B cell (primary cell): ENCODE data around the gene TCP10L.

Experiments
- CTCF ChIP-seq: fragments of 200-600 bp; IDR thresholded peaks from one replicate; pipeline ENCODE4 v1.8.0; 2022; ENCODE audit warnings: antibody characterized with exemption, mild to moderate bottlenecking
- EZH2 ChIP-seq: IDR thresholded peaks from 2 replicates; pipeline ENCODE4 v1.6.1; 2012; ENCODE audit warnings: borderline replicate concordance, low read depth, mild to moderate bottlenecking, moderate library complexity, low read length; ENCODE audit not compliant: insufficient read depth, poor library complexity, severe bottlenecking

DNA sequence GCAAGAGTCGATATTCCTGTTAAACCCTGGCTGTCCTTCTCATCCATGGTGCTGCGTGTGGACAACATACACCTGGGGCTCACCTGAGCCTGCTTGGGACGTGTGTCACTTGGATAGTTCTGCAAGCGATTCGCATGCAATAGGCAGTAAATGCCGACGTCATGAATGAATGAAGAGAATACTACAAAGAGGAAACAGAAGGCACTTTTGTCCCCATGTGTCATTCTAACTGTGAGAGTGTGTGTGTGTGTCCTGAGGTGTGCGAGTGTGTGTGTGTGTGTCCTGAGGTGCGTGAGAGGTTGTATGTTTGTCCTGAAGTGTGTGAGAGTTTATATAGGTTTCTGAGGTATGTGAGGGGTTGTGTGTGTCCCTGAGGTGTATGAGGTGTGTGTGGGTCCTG is 647 bp upstream of the TCP10L start:
- TF ChIP-seq CTCF (no peak), EZH2 (no peak)
